Measurements from ENCODE around the gene KLHL2. TPM values are rescaled to one million over a fixed set of nuclear protein-coding genes. Genes with fewer than 3 reads are reported as not detected.
"Not testable (repeated sequence)": the region's sequence is repeated elsewhere in the genome, so short reads cannot be mapped to it uniquely, and the experiment has no call there.

KLHL2 gene
- total and polyA plus RNA-seq, 2 experiments from 2014 or later: 8.2 to 21.3 TPM

- Histone ChIP-seq H3K4me3 (no peak overlapping the region), H3K9me3 (ENCODE audit: low read depth) (no peaks in the 10 kb centered on the region), H2AFZ (no peak overlapping the region), H3K4me1 (ENCODE audit: insufficient read depth) (no peaks in the 10 kb centered on the region), H3K9me2 (replicated peaks; ENCODE audit: insufficient read depth) (no peaks in the 10 kb centered on the region), H3K27me3 (no peaks in the 10 kb centered on the region), H4K20me1 (ENCODE audit: insufficient read depth, poor library complexity, severe bottlenecking) (no peaks in the 10 kb centered on the region), H3K4me2 (no peak overlapping the region), H3K27ac (no peak overlapping the region), H3K79me2 (peaks cover 26% of the 10 kb centered on the region), H3K36me3 (replicated peaks; ENCODE audit: insufficient read depth, low read depth) (no peaks in the 10 kb centered on the region)
- DNase-seq (ENCODE audit: low spot score): no peak
- TF ChIP-seq, protein P1, sequence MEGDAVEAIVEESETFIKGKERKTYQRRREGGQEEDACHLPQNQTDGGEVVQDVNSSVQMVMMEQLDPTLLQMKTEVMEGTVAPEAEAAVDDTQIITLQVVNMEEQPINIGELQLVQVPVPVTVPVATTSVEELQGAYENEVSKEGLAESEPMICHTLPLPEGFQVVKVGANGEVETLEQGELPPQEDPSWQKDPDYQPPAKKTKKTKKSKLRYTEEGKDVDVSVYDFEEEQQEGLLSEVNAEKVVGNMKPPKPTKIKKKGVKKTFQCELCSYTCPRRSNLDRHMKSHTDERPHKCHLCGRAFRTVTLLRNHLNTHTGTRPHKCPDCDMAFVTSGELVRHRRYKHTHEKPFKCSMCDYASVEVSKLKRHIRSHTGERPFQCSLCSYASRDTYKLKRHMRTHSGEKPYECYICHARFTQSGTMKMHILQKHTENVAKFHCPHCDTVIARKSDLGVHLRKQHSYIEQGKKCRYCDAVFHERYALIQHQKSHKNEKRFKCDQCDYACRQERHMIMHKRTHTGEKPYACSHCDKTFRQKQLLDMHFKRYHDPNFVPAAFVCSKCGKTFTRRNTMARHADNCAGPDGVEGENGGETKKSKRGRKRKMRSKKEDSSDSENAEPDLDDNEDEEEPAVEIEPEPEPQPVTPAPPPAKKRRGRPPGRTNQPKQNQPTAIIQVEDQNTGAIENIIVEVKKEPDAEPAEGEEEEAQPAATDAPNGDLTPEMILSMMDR (IDR thresholded peaks at IDR 0.05; ENCODE audit: poor library complexity): no peak
- TF ChIP-seq EZH2phosphoT487 (IDR thresholded peaks at IDR 0.05; ENCODE audit: low read depth, severe bottlenecking, unreplicated experiment) (no peak), EZH2 (IDR thresholded peaks at IDR 0.05; ENCODE audit: borderline replicate concordance) (no peak)
- 89% methylated on average over 3 of the region's 3 CpGs for WGBS (ENCODE audit: low lambda C conversion rate, missing lambda C conversion rate)
These were observed 10.0 kb downstream of the KLHL2 start for GRCh38 chr4:165217325-165217724.

- not testable (repeated sequence) for H3K27me3 ChIP-seq; H3K27ac ChIP-seq; H2AFZ ChIP-seq; H3K4me3 ChIP-seq; H4K20me1 ChIP-seq (ENCODE audit: insufficient read depth, poor library complexity, severe bottlenecking); H3K9me3 ChIP-seq (ENCODE audit: low read depth); H3K9me2 ChIP-seq (replicated peaks; ENCODE audit: insufficient read depth); H3K36me3 ChIP-seq (replicated peaks; ENCODE audit: insufficient read depth, low read depth); DNase-seq (ENCODE audit: low spot score); H3K4me1 ChIP-seq (ENCODE audit: insufficient read depth); H3K4me2 ChIP-seq
- 70% methylated on average over 4 of the region's 4 CpGs for WGBS (ENCODE audit: low lambda C conversion rate, missing lambda C conversion rate)
- peaks cover 11% of the 10 kb centered on the region for H3K79me2 ChIP-seq
These were observed 13.9 kb downstream of the KLHL2 start for GRCh38 chr4:165221306-165221705.

DNA sequence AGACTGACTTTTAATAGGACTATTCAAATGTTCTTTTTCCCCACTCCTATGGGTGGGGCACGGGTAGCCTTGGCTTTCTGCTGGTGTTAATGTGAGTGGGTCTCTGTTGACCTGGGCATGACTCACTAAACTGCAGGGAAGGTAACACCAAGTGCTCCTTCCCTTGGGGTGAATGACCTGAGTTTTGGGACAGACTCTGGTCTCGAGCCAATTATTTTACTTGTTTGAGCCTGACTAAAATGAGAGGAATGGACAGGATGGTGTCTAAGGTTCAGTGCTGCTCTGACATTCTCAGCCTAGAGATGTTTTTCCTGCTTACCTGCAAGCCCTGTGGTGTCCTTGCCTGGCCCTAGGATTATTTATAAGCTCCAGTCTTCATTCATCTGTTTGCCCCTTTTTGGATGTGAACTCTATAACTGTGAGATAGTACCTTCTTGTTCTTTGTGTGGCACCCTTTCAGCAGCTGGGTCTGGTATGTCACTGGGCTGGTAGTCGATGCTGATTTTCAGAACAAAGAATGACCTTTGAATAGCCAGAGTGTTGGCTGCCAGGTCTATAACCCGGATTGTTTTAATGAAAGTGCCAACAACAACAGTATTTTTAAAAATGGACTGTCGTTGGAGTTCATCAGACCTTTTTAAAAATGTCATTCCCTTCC is 14.8 kb downstream of the KLHL2 start:
- not testable (repeated sequence) for H3K9me2 ChIP-seq (replicated peaks; ENCODE audit: insufficient read depth); H3K4me1 ChIP-seq (ENCODE audit: insufficient read depth); H3K27me3 ChIP-seq; H3K9me3 ChIP-seq (ENCODE audit: low read depth); H3K4me3 ChIP-seq; H3K36me3 ChIP-seq (replicated peaks; ENCODE audit: insufficient read depth, low read depth); DNase-seq (ENCODE audit: low spot score); H3K4me2 ChIP-seq; H2AFZ ChIP-seq; H4K20me1 ChIP-seq (ENCODE audit: insufficient read depth, poor library complexity, severe bottlenecking); H3K79me2 ChIP-seq
- 74% methylated on average over 5 of the region's 5 CpGs for WGBS (ENCODE audit: low lambda C conversion rate, missing lambda C conversion rate)
- H3K27ac ChIP-seq: peak overlapping the region; percentile 0

- Histone ChIP-seq H3K9me3 (ENCODE audit: low read depth) (no peaks in the 10 kb centered on the region), H3K4me2 (no peak overlapping the region), H3K9me2 (replicated peaks; ENCODE audit: insufficient read depth) (no peaks in the 10 kb centered on the region), H3K27ac (peak overlapping the region; percentile 0), H3K36me3 (replicated peaks; ENCODE audit: insufficient read depth, low read depth) (no peaks in the 10 kb centered on the region), H3K4me3 (no peak overlapping the region), H4K20me1 (ENCODE audit: insufficient read depth, poor library complexity, severe bottlenecking) (no peaks in the 10 kb centered on the region), H2AFZ (no peak overlapping the region), H3K27me3 (no peaks in the 10 kb centered on the region), H3K79me2 (peaks cover 4% of the 10 kb centered on the region), H3K4me1 (ENCODE audit: insufficient read depth) (no peaks in the 10 kb centered on the region)
- 58% methylated on average over 2 of the region's 2 CpGs for WGBS (ENCODE audit: low lambda C conversion rate, missing lambda C conversion rate)
- TF ChIP-seq EZH2 (IDR thresholded peaks at IDR 0.05; ENCODE audit: borderline replicate concordance) (no peak), EZH2phosphoT487 (IDR thresholded peaks at IDR 0.05; ENCODE audit: low read depth, severe bottlenecking, unreplicated experiment) (no peak)
- TF ChIP-seq, protein P1 (IDR thresholded peaks at IDR 0.05; ENCODE audit: poor library complexity): no peak
- DNase-seq (ENCODE audit: low spot score): no peak
These were observed 15.3 kb downstream of the KLHL2 start for GRCh38 chr4:165222651-165222994.

DNA sequence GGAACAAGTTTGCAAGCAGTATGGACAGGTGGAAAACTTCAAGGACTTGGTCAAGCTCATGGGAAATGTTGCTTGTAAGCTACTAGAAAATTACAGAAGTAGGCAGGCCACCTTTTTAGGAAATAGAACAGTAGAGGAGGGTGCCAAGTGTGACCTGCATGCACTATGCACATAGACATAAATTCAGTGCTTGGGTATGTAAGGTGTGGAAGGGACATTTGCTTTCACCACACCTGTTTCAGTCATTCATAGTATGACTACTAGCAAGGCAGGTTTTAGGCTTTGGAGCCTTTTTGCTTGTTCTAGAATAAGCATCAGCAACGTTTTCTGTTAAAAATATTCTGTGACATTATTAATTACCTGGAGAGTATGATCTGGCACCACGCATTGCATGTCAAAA is 20.0 kb downstream of the KLHL2 start:
- not testable (repeated sequence) for H3K4me1 ChIP-seq (ENCODE audit: insufficient read depth); H4K20me1 ChIP-seq (ENCODE audit: insufficient read depth, poor library complexity, severe bottlenecking); H3K9me3 ChIP-seq (ENCODE audit: low read depth); H2AFZ ChIP-seq; H3K27me3 ChIP-seq; H3K4me2 ChIP-seq; H3K9me2 ChIP-seq (replicated peaks; ENCODE audit: insufficient read depth); H3K79me2 ChIP-seq; H3K4me3 ChIP-seq; H3K36me3 ChIP-seq (replicated peaks; ENCODE audit: insufficient read depth, low read depth); DNase-seq (ENCODE audit: low spot score); H3K27ac ChIP-seq
- 83% methylated on average over 2 of the region's 2 CpGs for WGBS (ENCODE audit: low lambda C conversion rate, missing lambda C conversion rate)

GRCh38 chr4:165229490-165230200 is 22.3 kb downstream of the KLHL2 start:
- H2AFZ ChIP-seq; H3K27me3 ChIP-seq; H3K4me1 ChIP-seq (ENCODE audit: insufficient read depth); H3K27ac ChIP-seq; H3K4me2 ChIP-seq; H3K9me2 ChIP-seq (replicated peaks; ENCODE audit: insufficient read depth); H3K79me2 ChIP-seq; H3K9me3 ChIP-seq (ENCODE audit: low read depth); H3K4me3 ChIP-seq; H4K20me1 ChIP-seq (ENCODE audit: insufficient read depth, poor library complexity, severe bottlenecking); H3K36me3 ChIP-seq (replicated peaks; ENCODE audit: insufficient read depth, low read depth); DNase-seq (ENCODE audit: low spot score): not testable (repeated sequence)
- WGBS (ENCODE audit: low lambda C conversion rate, missing lambda C conversion rate): 80% methylated on average over 4 of the region's 4 CpGs
